Neutrophil (primary cell): ENCODE results near the gene STUM.

Source experiments
- H3K27ac ChIP-seq: fragments of 200-600 bp; sonication (generic); 2 replicates; pipeline ENCODE4 v1.5.1; 2016; ENCODE audit warnings: mild to moderate bottlenecking, moderate library complexity
- H3K27me3 ChIP-seq: fragments of 200-600 bp; sonication (generic); 2 replicates; pipeline ENCODE4 v1.6.0; 2016; ENCODE audit warnings: mild to moderate bottlenecking
- H3K36me3 ChIP-seq: fragments of 200-600 bp; sonication (generic); 2 replicates; pipeline ENCODE4 v1.5.1; 2017
- H3K4me1 ChIP-seq, 2 experiments: fragments of 200-600 bp in 1 of 2; sonication (generic) in 1 of 2; 1 replicate in 1 of 2; 2 replicates in 1 of 2; pipeline versions ENCODE4 v1.5.1 to v1.6.1; 2013 to 2016; ENCODE audit warnings: low read depth in 1 of 2, low read length in 1 of 2, mild to moderate bottlenecking in 1 of 2, moderate library complexity in 1 of 2; ENCODE audit not compliant: control insufficient read depth in 1 of 2, insufficient read depth in 1 of 2
- H3K4me3 ChIP-seq, 2 experiments: fragments of 200-600 bp in 1 of 2; sonication (generic) in 1 of 2; 1 replicate in 1 of 2; 2 replicates in 1 of 2; pipeline ENCODE4 v1.5.1; 2013 to 2016; ENCODE audit warnings: low read depth in 1 of 2, low read length in 1 of 2, mild to moderate bottlenecking in 1 of 2, moderate library complexity in 1 of 2
- H3K9me3 ChIP-seq: fragments of 200-600 bp; sonication (generic); 2 replicates; pipeline ENCODE4 v1.5.1; 2016
- TF ChIP-seq, protein P1 (sequence below): fragments of 200-600 bp; sonication (generic); IDR thresholded peaks from 2 replicates; pipeline ENCODE4 v1.5.1; 2016; ENCODE audit warnings: antibody characterized with exemption

STUM gene

DNA sequence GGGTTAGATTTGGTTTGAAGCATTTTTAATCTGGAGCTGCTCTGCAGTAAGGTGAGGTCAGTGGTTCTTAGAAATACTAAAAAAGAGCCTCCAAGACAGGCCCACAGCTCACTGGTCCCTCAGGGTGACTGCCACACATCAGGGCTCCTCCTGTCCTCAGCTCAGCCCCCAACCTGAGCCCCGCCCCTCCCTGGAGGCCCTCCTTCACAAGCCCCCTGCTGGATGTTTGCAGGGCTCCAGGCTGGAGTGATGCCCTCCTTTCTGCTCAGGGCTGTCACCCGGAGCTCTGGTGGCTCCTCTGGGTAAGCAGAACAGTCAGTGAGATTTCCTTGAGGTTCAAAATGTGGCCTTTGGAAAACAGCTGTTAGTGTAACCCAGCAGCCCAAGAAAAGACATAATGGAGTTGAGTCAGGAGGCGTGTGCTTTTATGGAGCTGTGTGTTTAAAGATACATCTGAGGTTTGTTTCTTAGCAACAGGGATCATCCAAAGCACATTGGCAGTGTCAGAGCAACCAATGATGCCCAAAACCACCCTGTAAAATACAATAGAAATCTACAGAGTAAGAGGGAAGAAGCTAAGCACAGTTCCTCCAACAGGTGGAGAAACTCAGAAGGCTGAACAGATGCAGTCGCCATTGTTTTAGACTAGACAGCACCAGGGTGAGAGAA is 21.4 kb downstream of the STUM start:
- Histone ChIP-seq H3K4me1 (no peaks in the 10 kb centered on the region), H3K4me3 (no peak overlapping the region), H3K27ac (no peak overlapping the region), H3K36me3 (no peaks in the 10 kb centered on the region), H3K9me3 (no peaks in the 10 kb centered on the region), H3K27me3 (peaks cover 19% of the 10 kb centered on the region)
- TF ChIP-seq, protein P1, sequence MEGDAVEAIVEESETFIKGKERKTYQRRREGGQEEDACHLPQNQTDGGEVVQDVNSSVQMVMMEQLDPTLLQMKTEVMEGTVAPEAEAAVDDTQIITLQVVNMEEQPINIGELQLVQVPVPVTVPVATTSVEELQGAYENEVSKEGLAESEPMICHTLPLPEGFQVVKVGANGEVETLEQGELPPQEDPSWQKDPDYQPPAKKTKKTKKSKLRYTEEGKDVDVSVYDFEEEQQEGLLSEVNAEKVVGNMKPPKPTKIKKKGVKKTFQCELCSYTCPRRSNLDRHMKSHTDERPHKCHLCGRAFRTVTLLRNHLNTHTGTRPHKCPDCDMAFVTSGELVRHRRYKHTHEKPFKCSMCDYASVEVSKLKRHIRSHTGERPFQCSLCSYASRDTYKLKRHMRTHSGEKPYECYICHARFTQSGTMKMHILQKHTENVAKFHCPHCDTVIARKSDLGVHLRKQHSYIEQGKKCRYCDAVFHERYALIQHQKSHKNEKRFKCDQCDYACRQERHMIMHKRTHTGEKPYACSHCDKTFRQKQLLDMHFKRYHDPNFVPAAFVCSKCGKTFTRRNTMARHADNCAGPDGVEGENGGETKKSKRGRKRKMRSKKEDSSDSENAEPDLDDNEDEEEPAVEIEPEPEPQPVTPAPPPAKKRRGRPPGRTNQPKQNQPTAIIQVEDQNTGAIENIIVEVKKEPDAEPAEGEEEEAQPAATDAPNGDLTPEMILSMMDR, result no peak

DNA sequence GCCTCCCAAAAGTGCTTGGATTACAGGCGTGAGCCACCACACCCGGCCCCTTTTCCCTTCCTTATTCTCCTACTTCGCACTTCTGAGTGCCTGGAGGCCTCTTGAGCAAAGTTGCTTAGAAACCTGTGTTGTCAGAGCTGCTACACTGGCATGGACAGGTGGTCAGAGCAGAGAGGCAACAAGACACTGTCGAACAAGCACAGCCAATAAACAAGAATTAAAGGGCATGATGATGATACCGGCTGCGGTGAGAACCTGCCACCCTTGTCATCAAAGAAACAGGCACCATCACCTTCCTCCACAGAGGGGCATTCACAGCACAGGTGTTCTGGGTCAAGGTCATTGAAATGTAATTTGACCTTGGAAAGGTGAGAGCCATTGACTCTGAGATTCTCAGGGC is 23.3 kb downstream of the STUM start:
- Histone ChIP-seq H3K4me1 (no peaks in the 10 kb centered on the region), H3K4me3 (no peak overlapping the region), H3K9me3 (no peaks in the 10 kb centered on the region), H3K27ac (no peak overlapping the region), H3K36me3 (no peaks in the 10 kb centered on the region), H3K27me3 (peaks cover 7% of the 10 kb centered on the region)
- TF ChIP-seq, protein P1, result no peak

- H3K4me1 ChIP-seq, result no peaks in the 10 kb centered on the region
- H3K4me3 ChIP-seq, result no peak overlapping the region
- TF ChIP-seq, protein P1, result no peak
- H3K9me3 ChIP-seq, result no peaks in the 10 kb centered on the region
- no peak overlapping the region for H3K27ac ChIP-seq
- H3K27me3 ChIP-seq, result peaks cover 7% of the 10 kb centered on the region
- H3K36me3 ChIP-seq, result no peaks in the 10 kb centered on the region
Observed at GRCh38 chr1:226572325-226572726, 23.8 kb downstream of the STUM start.

DNA sequence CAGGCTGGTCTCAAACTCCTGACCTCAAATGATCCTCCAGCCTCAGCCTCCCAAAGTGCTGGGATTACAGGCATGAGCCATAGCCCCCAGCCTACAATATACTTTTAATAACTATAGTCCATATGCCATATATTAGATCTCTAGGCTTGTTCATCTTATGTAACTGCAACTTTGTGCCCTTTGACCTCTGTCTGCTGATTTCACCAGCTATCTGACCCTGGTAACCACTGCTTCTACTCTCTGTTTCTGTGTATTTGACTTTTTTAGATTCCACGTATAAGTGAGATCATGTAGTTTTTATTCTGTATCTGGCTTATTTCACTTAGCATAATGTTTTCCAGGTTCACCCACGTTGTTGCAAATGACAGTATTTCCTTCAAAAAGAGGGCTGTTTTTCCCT is 25.5 kb downstream of the STUM start:
- TF ChIP-seq, protein P1, result no peak
- Histone ChIP-seq H3K4me1 (no peaks in the 10 kb centered on the region), H3K36me3 (no peaks in the 10 kb centered on the region), H3K4me3 (no peak overlapping the region), H3K9me3 (no peaks in the 10 kb centered on the region), H3K27ac (no peak overlapping the region), H3K27me3 (no peaks in the 10 kb centered on the region)

GRCh38 chr1:226574591-226575435 is 26.2 kb downstream of the STUM start:
- Histone ChIP-seq H3K27ac (no peak overlapping the region), H3K36me3 (no peaks in the 10 kb centered on the region), H3K27me3 (no peaks in the 10 kb centered on the region), H3K4me1 (no peaks in the 10 kb centered on the region), H3K9me3 (no peaks in the 10 kb centered on the region), H3K4me3 (no peak overlapping the region)
- TF ChIP-seq, protein P1, result no peak
